IMR-90 (cell line): Measurements from ENCODE around the gene ZNF280B.

Experiments used
- BHLHE40 ChIP-seq: fragments of 150-350 bp; IDR thresholded peaks from 2 replicates; pipeline ENCODE4 v1.6.1; 2016; ENCODE audit warnings: mild to moderate bottlenecking, low read depth, low read length
- CEBPB ChIP-seq: IDR thresholded peaks from 2 replicates; pipeline ENCODE4 v1.6.1; 2012; ENCODE audit warnings: low read depth, low read length, improper control_type of control experiment
- CHD1 ChIP-seq: IDR thresholded peaks from 2 replicates; pipeline ENCODE4 v1.6.1; 2012; ENCODE audit warnings: low read depth, low read length, improper control_type of control experiment
- MAZ ChIP-seq: IDR thresholded peaks from 2 replicates; pipeline ENCODE4 v1.6.1; 2012; ENCODE audit warnings: low read depth, mild to moderate bottlenecking, low read length, improper control_type of control experiment, moderate library complexity, borderline replicate concordance
- MXI1 ChIP-seq: IDR thresholded peaks from 2 replicates; pipeline ENCODE4 v1.6.1; 2012; ENCODE audit warnings: low read depth, mild to moderate bottlenecking, low read length, moderate library complexity, borderline replicate concordance
- POLR2A ChIP-seq: IDR thresholded peaks from 2 replicates; pipeline ENCODE4 v1.6.1; 2012; ENCODE audit warnings: mild to moderate bottlenecking, low read depth, low read length
- RAD21 ChIP-seq: IDR thresholded peaks from 2 replicates; pipeline ENCODE4 v1.6.1; 2012; ENCODE audit warnings: low read length, improper control_type of control experiment
- RFX5 ChIP-seq: IDR thresholded peaks from 2 replicates; pipeline ENCODE4 v1.8.0; 2012; ENCODE audit warnings: low read depth, mild to moderate bottlenecking, low read length, moderate library complexity
- SMC3 ChIP-seq: fragments of 150-350 bp; IDR thresholded peaks from 2 replicates; pipeline ENCODE4 v1.6.1; 2016; ENCODE audit warnings: low read depth, mild to moderate bottlenecking, antibody characterized with exemption, low read length, moderate library complexity
- TF ChIP-seq, protein P1 (sequence below): conservative IDR thresholded peaks from 2 replicates; pipeline ENCODE4 v1.5.1; 2012; ENCODE audit warnings: mild to moderate bottlenecking, low read depth, low read length, improper control_type of control experiment
- TF ChIP-seq, protein P2 (sequence below): fragments of 150-350 bp; IDR thresholded peaks from 2 replicates; pipeline ENCODE4 v1.6.1; 2017; ENCODE audit warnings: mild to moderate bottlenecking, antibody characterized with exemption, low read length, low read depth
- TF ChIP-seq, protein P3 (sequence below): fragments of 150-350 bp; IDR thresholded peaks from 2 replicates; pipeline ENCODE4 v1.6.1; 2016; ENCODE audit warnings: low read depth, mild to moderate bottlenecking, low read length, moderate library complexity, borderline replicate concordance

DNA sequence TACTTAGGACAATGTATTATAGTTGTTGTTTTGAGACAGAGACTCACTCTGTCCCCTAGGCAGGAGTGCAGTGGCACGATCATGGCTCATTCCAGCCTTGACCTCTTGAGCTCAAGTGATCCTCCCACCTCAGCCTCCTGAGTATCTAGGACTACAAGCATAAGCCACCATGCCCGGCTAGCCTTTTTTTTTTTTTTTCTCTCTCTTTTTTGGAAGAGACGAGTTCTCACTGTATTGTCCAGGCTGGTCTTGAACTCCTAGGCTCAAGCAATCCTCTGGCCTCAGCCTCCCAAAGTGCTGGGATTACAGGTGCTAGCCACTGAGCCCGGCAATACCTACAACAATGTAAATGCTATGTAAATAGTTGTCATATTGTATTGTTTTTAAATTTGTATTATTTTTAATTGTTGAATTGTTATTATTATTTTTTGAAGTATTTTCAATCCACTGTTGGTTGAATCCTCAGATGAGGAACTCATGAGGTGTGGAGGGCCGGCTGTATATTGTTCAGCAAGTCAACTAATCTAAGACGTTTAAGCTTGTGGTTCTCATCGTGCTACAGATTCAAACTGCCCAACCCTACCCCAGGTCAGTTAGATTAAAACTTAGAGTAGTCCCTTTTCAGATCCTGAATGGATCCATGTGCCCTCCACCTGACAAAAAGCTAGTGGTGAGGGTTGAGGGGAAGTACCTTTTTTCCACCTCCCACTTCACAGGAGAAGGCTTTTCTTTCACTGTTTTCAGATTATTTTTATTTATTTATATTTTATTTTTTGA is 23.4 kb upstream of the ZNF280B start:
- no peak for TF ChIP-seq POLR2A
- TF ChIP-seq, protein P1, sequence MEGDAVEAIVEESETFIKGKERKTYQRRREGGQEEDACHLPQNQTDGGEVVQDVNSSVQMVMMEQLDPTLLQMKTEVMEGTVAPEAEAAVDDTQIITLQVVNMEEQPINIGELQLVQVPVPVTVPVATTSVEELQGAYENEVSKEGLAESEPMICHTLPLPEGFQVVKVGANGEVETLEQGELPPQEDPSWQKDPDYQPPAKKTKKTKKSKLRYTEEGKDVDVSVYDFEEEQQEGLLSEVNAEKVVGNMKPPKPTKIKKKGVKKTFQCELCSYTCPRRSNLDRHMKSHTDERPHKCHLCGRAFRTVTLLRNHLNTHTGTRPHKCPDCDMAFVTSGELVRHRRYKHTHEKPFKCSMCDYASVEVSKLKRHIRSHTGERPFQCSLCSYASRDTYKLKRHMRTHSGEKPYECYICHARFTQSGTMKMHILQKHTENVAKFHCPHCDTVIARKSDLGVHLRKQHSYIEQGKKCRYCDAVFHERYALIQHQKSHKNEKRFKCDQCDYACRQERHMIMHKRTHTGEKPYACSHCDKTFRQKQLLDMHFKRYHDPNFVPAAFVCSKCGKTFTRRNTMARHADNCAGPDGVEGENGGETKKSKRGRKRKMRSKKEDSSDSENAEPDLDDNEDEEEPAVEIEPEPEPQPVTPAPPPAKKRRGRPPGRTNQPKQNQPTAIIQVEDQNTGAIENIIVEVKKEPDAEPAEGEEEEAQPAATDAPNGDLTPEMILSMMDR = no peak
- no peak for TF ChIP-seq BHLHE40
- no peak for TF ChIP-seq RAD21
- no peak for TF ChIP-seq MAZ
- TF ChIP-seq SMC3 = no peak
- TF ChIP-seq, protein P2, sequence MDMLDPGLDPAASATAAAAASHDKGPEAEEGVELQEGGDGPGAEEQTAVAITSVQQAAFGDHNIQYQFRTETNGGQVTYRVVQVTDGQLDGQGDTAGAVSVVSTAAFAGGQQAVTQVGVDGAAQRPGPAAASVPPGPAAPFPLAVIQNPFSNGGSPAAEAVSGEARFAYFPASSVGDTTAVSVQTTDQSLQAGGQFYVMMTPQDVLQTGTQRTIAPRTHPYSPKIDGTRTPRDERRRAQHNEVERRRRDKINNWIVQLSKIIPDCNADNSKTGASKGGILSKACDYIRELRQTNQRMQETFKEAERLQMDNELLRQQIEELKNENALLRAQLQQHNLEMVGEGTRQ = no peak
- no peak for TF ChIP-seq MXI1
- no peak for TF ChIP-seq CHD1
- TF ChIP-seq, protein P3, sequence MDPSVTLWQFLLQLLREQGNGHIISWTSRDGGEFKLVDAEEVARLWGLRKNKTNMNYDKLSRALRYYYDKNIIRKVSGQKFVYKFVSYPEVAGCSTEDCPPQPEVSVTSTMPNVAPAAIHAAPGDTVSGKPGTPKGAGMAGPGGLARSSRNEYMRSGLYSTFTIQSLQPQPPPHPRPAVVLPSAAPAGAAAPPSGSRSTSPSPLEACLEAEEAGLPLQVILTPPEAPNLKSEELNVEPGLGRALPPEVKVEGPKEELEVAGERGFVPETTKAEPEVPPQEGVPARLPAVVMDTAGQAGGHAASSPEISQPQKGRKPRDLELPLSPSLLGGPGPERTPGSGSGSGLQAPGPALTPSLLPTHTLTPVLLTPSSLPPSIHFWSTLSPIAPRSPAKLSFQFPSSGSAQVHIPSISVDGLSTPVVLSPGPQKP = no peak
- no peak for TF ChIP-seq RFX5
- no peak for TF ChIP-seq CEBPB
